ENCODE data around the gene SPATA31A3. TPM values are rescaled to one million over a fixed set of nuclear protein-coding genes. Genes with fewer than 3 reads are reported as not detected.

SPATA31A3 gene
- total RNA-seq: not detected in 2 replicates

DNA sequence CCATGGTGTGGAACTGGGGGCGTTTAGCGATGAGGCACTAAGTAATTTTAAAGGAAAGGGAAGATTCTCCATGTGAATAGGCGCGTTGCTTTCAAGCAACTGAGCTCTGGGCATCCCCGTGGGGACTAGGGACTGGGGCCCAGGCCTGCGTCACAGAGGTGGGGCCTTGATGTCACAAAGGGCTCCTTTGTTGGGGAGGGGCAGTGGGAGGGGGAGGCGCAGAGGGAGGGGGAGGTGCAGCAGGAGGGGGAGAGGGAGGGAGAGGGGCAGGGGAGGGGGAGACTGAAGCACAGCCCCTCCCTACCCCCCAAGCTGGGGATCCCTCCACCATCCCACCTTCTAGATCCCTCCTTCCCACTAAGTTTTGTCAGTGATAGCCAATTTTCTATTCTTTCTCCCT, at the start of gene SPATA31A3:
Gene SPATA31A3, minus strand, starts transcription at position 101 of the 400 bp plus-strand sequence. Its CDS starts 29 bp downstream, at position 72.

Other genes starting within 250 kb of the SPATA31A3 start
- gene ZNF658, start 91.8 kb downstream of the SPATA31A3 start, total RNA-seq: 5.1 and 6.8 TPM in 2 replicates